CD4-positive, alpha-beta T cell treated with Interferon alpha-2 for 1 hour (primary cell): ENCODE results near the gene AP1S1.
"Not testable (repeated sequence)": the region's sequence is repeated elsewhere in the genome, so short reads cannot be mapped to it uniquely, and the experiment has no call there.

ENCODE experiments used
- DNase-seq, 2 donors: peaks; one replicate each; pipeline ENCODE4 v3.0.0-alpha.2; 2020 to 2022

Gene AP1S1

GRCh38 chr7:101125989-101126650 is 28.2 kb upstream of the AP1S1 start:
- peak in 1 of 2 donors; percentile 22 for DNase-seq

- DNase-seq: peak; percentile 58 to 62
Measured at GRCh38 chr7:101126651-101127459, 27.4 kb upstream of the AP1S1 start, which contains the start of gene SERPINE1. Gene SERPINE1, plus strand, starts transcription at chr7:101127104. Its CDS starts 1,290 bp downstream, at chr7:101128394.

GRCh38 chr7:101127460-101128039 is 26.7 kb upstream of the AP1S1 start:
- DNase-seq: no peak

GRCh38 chr7:101128040-101128834 is 26.0 kb upstream of the AP1S1 start:
- no peak for DNase-seq

- no peak for DNase-seq
Measured at GRCh38 chr7:101129603-101130117, 24.6 kb upstream of the AP1S1 start.

- DNase-seq: not testable (repeated sequence)
Measured at GRCh38 chr7:101132626-101133600, 21.4 kb upstream of the AP1S1 start.

GRCh38 chr7:101133621-101134398 is 20.5 kb upstream of the AP1S1 start:
- no peak for DNase-seq

GRCh38 chr7:101134399-101134980 is 19.8 kb upstream of the AP1S1 start:
- no peak for DNase-seq

GRCh38 chr7:101137651-101138212 is 16.5 kb upstream of the AP1S1 start:
- no peak for DNase-seq

- DNase-seq: peak; percentile 80 to 84
Measured at GRCh38 chr7:101138213-101138870, 15.9 kb upstream of the AP1S1 start.

- no peak for DNase-seq
Measured at GRCh38 chr7:101140339-101140699, 14.0 kb upstream of the AP1S1 start.

- DNase-seq: no peak
Measured at GRCh38 chr7:101140746-101141382, 13.4 kb upstream of the AP1S1 start.

- no peak for DNase-seq
Measured at GRCh38 chr7:101151908-101152651, 2.2 kb upstream of the AP1S1 start.

- DNase-seq: no peak
Measured at GRCh38 chr7:101154693-101155102, 422 bp downstream of the AP1S1 start.

GRCh38 chr7:101155303-101155702 is 1.0 kb downstream of the AP1S1 start:
- no peak for DNase-seq

GRCh38 chr7:101156277-101156676 is 2.0 kb downstream of the AP1S1 start:
- no peak for DNase-seq

- no peak for DNase-seq
Measured at GRCh38 chr7:101156866-101157589, 2.8 kb downstream of the AP1S1 start.
